GM19351 (cell line): ENCODE data around the gene NUP85.
"Not testable (repeated sequence)": the region's sequence is repeated elsewhere in the genome, so short reads cannot be mapped to it uniquely, and the experiment has no call there.

Experiments used
- ATAC-seq: cut with Tn5 transposase; IDR thresholded peaks from one replicate; pipeline ENCODE4 v1.9.1; 2021; ENCODE audit warnings: mild to moderate bottlenecking, moderate library complexity; ENCODE audit not compliant: unreplicated experiment

NUP85 gene

DNA sequence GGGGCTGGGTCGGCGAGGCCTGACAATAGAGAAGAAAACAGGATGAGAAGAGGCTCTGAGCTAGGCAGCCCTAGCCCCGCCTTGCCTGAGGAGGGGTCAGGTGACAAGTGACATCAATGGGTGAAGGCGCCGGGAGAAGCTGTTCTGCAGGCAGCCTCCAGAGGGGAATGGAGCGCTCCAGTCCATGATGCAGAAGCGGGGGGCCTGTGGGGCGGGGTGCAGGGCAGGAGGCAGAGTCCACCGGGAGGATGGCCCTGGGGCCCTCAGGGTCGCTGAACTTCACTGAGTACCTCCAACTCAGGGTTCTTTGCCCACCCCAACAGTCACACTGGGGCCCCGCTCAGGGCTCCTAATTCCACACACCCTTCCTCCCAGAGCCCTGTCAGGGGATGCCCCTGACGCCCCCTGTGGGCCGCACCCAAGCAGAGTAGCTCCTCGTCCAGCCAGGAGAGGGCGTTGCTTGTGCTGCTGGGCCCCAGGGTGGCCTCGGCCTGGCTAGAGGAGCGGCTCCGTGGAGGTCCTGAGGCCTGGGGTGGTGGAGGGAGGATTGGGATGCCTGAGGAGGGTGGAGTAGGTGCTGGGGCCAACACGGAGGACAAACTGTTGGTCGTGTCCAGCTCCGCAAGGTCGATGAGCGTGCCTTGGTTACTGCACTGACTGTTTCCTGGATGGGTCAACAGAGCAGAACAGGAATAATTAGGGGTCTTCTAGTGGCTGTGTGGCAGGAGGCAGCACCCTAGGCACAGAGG lies 35.1 kb downstream of the NUP85 start:
- no peak for ATAC-seq

DNA sequence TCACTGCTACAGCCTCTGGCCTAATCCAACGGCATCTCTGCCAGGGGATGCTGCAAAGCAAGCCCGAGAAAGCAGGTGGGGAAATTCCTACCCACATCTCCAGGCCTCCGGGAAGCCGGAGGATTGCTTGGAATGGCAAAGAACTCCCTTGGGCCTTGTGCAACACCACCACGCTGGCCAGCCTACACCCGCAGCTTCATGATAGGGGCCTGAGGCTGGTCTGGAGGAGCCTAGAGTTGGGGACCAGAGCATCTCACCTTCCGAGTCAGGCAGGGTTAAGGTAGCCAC lies 35.6 kb downstream of the NUP85 start:
- ATAC-seq = no peak

DNA sequence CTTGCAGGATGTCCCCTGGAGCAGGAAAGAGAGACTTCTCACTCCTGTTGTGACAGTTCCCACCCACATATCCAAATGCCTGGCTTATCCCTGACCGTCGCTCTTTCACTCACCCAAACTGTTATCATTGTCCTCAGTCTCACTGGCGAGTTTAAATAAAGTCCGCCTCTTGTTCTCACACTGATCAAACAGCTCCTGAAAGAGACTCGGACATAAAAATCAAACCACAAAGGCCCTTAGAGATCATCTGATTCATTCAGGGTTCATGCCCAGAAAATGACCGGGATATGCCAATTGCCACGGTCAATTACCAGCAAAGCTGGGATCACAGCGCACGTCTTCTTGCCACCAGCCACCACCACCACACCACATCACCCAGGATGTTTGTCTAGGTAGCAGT lies 36.0 kb downstream of the NUP85 start:
- ATAC-seq = no peak

DNA sequence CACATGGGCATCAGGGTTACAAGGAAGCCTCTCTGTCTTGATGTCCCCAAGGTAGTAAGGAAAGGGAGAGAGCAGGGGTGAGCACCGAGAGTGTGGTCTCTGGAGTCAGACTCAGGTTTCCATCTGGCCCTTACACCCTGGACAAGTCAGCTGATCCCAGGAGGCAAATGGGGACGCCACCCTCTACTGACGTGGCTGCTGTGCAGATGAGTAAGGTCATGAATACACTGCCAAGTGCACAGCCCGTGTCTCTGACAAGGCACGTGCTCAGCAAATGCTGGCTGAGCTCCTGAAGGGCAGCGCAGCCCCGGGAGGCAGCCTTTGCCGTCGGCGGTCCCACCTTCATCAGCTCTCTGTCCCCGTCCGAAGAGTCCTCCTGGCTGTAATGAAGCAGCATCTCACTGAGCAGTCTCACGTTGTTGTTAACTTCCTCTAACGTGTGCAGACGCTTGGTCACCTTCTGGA lies 36.5 kb downstream of the NUP85 start:
- no peak for ATAC-seq

DNA sequence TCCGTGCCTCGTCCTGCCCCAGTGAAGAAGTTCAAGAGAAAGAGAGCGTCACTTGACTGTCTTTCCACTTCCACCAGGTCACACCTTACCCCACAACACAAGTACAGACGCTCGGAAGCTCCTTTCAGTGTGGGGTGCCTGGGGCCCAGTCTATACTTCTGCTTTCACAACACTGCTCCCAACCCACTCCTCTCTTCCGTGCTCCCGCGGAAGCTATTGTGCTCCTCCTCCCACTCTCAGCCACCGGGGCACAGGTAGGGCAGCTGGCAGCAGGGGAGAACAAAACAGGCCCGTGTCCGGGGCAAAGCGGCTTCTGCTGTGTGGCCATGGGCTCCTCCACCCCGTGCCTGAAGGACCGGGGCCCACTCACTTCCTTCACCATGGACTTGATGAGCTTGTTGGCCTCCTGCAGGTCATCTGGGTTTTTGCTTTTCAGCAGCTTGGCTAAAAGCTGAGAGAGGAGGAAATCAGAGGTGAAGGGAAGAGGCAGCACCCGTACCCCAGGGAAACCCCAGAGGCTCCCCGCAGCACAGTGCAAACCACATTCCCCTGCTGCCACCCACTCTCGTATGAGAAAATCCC lies 37.1 kb downstream of the NUP85 start:
- ATAC-seq = no peak

DNA sequence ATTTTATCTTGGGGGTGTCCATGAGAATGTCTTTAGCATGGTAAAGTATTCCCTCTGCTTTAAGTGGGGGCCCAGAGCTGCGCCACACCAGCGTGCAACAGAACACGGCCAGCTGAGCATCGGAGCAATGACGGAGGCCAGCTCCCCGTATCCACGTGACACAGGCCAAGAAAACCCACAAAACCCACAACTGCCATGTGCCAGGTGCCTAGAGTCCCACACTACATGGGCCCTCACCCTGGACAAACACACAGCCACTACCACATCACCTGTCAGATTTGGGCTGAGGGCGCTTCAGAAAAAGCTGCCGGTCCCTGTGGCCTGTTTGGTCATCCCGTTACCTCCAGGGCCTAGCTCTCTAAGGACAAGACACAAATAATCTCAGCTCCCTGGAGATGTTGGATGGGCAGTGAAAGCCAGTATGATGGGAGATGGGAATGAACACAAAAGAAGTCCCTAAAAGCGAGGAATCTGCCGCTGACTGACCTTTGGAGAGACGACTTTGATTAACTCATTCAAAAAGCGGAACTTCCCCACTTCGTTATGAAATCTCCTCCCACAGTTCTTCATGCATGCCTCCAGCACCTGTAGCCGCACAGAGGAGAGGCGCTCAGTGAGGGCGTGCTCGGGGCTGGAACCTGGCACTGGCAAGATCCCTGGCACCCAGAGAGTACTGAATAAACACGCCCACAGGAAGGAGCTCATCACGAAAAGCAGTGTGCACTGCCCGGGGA lies 38.8 kb downstream of the NUP85 start:
- ATAC-seq = no peak

DNA sequence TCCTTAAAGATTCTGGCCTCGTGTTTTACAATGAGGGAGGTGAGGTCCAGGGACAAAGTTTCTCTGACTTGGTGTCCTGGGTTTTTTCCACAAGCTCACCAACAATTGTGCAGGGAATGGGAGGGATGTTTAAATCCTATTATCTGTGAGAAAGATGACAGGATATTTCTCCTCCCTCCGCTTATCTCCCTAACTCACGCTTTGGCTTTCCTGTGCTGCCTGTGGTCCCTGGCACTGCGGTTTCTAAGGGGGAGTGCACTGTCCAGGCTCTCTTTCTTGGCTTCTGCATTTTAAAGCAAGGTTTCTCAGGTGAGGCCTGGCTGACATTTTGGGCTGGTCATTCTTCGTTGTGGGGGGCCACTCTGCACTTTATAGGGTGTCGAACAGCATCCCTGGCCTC lies 39.5 kb downstream of the NUP85 start:
- ATAC-seq = no peak

DNA sequence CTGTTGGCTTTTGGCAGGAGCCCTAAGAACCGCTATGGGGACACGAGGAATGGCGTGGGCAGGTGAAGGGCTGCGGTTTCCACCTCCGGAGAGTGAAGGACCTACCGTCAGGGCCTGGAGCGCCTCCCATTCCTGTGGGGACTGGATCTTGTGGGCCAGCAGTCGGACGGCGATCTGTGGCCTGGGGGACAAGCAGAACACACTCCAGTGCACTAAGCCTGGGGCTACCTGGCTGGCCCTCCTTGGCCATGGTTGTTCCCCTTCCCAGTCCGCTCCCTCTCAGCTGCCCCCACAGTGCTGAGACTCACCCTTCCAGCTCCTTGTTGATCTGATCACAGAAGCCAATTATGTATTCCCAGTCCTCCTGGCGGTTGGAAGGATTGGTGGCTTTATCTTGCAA lies 40.9 kb downstream of the NUP85 start:
- ATAC-seq = no peak

DNA sequence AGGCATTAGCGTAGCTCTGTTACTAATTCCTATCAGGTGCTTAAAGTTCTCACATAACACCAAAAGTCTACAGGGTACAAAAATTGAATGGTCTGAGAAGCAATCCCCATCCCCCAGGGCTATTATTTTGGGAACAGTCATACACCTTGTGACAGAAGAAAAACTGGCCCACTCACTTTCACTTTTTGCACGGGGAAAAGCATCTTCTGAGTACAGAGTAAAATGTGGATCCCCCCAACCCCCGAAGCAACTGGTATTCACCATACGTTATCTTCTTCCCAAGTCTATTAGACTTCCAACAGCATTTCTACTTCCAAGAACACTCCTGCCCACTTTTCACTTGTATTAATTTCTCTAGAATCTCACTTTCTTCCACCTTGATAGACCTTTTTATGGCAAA lies 44.1 kb downstream of the NUP85 start:
- no peak for ATAC-seq

DNA sequence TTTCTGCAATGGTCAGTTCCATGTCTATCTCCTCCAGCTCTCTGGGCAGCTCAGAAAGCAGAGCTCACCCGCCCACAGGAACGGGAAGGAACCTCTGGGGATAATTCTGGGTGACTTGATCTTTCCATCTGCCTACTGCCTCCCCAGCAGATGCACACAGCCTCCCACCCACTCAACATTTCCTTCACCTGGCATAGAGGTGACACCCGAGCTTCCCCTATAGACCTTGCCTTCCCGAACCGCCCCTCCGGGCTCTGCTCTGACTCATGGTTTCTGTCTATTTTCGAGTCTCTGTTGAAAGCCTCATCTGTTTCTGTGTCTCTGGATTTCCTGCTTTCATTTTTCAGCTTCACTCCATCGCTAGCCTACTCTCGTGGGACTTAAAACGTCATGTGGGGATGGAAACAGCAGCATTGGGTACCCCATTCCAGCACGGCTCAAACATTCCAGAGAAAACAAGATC lies 44.6 kb downstream of the NUP85 start:
- peak; percentile 91 for ATAC-seq

DNA sequence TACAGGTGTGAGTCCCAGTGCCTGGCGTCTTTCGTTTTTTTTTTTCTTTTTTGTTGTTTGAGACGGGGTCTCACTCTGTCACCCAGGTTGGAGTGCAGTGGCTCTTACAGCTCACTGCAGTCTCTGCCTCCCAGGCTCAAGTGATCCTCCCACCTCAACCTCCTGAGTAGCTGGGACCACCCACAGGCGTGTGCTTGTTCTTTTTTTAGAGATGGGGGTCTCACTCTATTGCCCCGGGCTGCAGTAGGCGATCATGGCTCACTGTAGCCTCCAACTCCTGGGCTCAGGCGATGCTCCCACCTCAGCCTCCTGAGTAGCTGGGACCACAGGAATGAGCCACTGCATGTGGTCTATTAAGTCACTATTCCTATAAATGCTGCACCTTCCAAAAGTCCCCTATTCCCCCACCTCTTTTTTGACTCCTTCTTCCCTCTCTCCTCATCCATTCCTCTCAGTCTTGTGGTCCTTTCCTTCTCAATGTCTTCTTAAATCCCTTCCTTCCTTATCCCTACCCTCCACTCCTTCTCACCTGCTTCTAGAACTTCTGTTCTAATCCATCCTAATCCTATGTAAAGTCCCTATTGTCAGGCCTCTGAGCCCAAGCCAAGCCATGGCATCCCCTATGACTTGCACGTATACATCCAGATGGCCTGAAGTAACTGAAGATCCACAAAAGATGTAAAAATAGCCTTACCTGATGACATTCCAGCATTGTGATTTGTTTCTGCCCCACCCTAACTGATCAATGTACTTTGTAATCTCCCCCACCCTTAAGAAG lies 46.7 kb downstream of the NUP85 start:
- no peak for ATAC-seq

DNA sequence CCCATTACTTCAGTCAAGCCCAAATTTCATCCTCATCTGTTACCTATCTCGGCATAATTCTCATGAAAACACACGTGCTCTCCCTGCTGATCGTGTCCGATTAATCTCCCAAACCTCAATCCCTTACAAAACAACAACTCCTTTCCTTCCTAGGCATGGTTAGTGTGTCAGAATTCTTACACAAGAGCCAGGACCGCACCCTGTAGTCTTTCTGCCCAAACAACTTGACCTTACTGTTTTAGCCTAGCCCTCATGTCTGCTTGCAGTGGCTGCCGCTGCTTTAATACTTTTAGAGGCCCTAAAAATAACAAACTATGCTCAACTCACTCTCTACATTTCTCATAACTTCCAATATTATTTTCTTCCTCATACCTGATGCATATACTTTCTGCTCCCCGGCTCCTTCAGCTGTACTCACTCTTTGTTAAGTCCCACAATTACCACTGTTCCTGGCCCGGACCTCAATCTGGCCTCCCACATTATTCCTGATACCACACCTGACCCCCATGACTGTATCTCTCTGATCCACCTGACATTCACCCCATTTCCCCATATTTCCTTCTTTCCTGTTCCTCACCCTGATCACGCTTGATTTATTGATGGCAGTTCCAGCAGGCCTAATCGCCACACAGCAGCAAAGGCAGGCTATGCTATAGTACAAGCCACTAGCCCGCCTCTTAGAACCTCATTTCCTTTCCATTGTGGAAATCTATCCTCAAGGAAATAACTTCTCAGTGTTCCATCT lies 50.6 kb downstream of the NUP85 start:
- ATAC-seq = not testable (repeated sequence)

DNA sequence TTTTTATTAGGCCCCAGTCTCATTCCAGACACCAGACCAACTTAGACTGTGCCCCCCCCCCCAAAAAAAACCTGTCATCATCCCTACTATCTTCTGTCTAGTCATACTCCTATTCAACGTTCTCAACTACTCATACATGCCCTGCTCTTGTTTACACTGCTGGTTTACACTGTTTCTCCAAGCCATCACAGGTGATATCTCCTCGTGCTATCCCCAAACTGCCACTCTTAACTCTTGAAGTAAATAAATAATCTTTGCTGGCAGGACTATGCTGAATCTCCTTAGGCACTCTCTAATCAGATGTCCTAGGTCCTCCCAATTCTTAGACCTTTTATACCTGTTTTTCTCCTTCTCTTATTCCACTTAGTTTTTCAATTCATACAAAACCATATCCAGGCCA lies 51.7 kb downstream of the NUP85 start:
- ATAC-seq = not testable (repeated sequence)

DNA sequence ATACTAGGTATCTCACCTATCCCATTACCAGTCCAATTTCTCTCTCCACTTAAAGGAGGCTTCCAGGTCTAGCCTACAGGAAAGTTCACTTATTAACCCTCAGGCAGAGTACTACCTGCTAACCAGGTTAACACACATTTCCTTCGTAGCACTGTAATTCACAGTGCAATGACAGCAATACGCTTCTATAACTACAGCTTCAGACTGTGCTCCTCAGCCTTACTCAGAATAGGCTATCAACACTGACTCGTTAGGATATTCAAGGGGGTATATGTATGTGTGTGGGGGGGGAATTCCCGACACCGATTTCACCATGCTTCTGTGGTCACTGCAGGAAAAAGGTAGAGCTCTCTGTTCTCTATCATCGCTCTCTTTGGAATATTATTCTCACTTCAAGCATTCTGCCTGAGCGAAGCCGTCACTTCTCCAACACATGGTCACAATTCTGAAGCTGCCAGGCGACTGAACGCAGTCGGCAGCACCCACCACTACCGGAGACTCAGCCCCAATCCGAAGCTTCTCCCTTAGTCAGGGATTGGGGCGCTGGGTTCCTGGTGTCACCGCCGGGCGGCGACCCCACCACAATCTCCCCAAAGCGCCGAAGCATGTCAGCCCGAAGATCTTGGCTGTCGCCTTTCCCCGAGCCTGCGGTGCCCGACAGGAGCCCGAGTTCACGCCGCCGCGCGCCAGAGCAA lies 55.3 kb downstream of the NUP85 start:
- peak; percentile 19 for ATAC-seq

DNA sequence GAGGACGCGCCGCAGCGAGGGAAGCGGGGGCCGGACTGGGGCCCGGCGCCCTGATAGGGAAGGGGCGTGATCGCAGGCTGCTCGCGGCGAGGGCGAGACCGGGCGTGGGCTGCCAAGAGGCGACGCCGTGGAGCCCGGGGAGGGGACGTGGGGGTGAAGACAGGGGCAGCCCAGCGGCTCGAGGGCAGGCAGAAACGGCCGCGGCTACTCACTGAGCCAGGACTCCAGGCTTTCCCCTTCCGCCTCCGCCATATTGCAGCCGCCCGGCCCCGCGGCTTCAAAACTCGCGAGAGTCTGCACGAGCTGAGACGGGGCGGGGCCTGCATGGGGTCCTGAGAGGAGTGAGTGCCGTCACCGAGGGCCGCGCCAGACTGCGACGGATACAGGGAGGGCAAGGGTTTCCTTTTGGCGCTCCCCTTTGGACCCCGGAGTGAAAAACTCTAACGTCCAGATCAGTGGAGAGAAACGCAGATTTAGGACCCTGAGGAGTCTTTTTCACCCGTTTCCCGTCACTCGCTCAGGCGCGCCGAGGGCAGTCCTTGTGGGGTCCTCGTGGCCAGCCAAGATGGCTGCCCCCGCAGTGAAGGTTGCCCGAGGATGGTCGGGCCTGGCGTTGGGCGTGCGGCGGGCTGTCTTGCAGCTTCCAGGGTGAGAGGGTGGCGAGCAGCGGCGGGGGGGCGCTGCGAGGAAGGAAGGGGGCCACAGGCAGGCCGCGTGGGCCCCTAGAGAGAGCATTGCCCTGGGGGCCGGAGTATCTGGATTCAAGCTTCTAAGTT lies 56.0 kb downstream of the NUP85 start, which contains the start of the genes GGA3 and MRPS7:
Gene GGA3 (minus strand): TSS at position 271 of the 776 bp plus-strand sequence. CDS start 19 bp downstream, at position 252.
Gene MRPS7 (plus strand): TSS at position 544 of the 776 bp plus-strand sequence. CDS start 22 bp downstream, at position 566.
- peak; percentile 92 for ATAC-seq

DNA sequence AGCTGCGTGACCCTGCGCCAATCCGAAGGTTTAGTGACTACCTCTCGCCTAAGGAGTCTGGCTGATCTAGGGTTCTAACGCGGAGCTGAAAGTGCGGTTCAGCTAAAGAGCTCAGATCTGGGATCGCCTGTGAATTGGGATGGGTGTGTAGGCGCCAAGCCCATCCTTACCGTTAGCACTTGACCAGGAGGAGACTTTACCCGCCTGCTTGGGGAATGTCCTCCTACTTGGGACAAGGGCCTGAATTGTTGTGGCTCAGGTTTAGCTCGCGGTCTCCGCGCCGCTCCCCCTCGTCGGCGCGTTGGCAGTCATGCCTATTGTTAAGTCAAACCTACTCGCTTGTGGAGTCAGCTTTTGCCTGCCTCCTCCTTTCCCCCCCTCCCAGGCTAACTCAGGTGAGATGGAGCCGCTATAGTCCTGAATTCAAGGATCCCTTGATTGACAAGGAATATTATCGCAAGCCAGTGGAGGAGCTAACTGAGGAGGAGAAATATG lies 56.7 kb downstream of the NUP85 start:
- no peak for ATAC-seq

DNA sequence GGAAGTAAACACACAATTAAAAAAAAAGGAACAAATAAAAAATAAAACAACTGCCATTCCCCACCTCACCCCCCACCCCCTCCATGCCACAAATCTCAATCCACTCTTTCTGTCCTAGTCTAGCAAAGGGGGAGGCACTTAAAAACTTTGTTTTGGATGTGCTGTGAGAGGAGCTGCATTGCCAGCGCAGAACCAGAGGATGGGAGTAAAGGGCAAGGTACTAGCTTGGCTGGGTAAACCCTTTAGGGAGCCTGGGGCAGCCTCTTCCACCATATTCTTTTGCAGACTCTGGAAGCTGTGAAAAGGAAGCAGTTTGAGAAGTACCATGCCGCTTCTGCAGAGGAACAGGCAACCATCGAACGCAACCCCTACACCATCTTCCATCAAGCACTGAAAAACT lies 57.6 kb downstream of the NUP85 start:
- no peak for ATAC-seq

DNA sequence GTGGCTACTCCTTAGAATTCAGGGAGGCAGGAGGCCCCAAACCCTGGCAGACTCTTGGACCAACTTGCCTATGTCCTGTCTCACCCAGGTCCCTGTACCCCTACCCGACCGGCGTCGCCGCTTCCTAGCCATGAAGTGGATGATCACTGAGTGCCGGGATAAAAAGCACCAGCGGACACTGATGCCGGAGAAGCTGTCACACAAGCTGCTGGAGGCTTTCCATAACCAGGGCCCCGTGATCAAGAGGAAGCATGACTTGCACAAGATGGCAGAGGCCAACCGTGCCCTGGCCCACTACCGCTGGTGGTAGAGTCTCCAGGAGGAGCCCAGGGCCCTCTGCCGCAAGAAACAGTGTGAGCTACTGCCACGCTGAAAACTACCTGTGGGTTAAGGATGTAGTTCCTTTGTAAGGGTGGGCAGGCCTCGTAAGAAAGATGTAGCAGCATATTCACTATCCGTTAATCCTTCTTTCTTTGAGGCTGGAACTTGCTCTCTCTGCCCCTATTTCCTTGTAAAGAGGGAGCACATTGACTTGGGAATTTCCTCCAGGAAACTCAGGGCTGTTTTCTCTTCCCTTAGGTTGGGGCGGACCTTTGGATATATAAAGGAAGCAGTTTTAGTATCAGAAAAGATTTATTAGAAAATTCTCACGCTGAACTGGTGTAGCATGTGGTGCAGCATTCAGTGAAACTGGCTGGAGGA lies 60.3 kb downstream of the NUP85 start:
- no peak for ATAC-seq
